Naive thymus-derived CD4-positive, alpha-beta T cell (primary cell): ENCODE data around the gene LCLAT1. TPM values are rescaled to one million over a fixed set of nuclear protein-coding genes. Genes with fewer than 3 reads are reported as not detected.

Experiments used
- ATAC-seq: fragments of 150-1000 bp; cut with Tn5 transposase; 2 replicates; pipeline ENCODE4 v1.10.0; 2021; ENCODE audit warnings: mild to moderate bottlenecking, moderate library complexity
- CTCF ChIA-PET: fragments of 350-600 bp; sonication (Branson Sonifier 250); formaldehyde crosslinking; loops from one replicate; lab custom pipeline; 2021; ENCODE audit warnings: antibody characterized with exemption; lab: Charles Lee
- POLR2A ChIA-PET: fragments of 350-600 bp; sonication (Branson Sonifier 250); formaldehyde crosslinking; loops from one replicate; lab custom pipeline; 2021; ENCODE audit warnings: antibody characterized with exemption, inconsistent platforms; lab: Charles Lee
- DNase-seq, 9 donors: peaks; one replicate each; pipeline versions ENCODE4 v3.0.0 to v3.0.0-alpha.2; 2020 to 2022; ENCODE audit warnings: mixed read lengths in 1 of 9
- H3K27ac ChIP-seq: one replicate; pipeline ENCODE4 v1.7.0; 2013; ENCODE audit warnings: mild to moderate bottlenecking, low read depth, low read length, moderate library complexity
- H3K27me3 ChIP-seq, 2 donors: one replicate each; pipeline ENCODE4 v1.7.0; 2013; ENCODE audit warnings: low read length in 2 of 2, mild to moderate bottlenecking in 2 of 2, moderate library complexity in 2 of 2; ENCODE audit not compliant: control insufficient read depth in 2 of 2, insufficient read depth in 2 of 2
- H3K36me3 ChIP-seq, 3 experiments: 1 replicate in 2 of 3; 2 replicates in 1 of 3; pipeline ENCODE4 v1.7.0; 2013; ENCODE audit warnings: low read length in 3 of 3, mild to moderate bottlenecking in 3 of 3, moderate library complexity in 1 of 3; ENCODE audit not compliant: insufficient read depth in 3 of 3, control insufficient read depth in 2 of 3
- H3K4me1 ChIP-seq, 2 donors: one replicate each; pipeline ENCODE4 v1.7.0; 2013; ENCODE audit warnings: low read length in 2 of 2, mild to moderate bottlenecking in 2 of 2, moderate library complexity in 1 of 2; ENCODE audit not compliant: control insufficient read depth in 2 of 2, insufficient read depth in 2 of 2
- H3K4me3 ChIP-seq: 2 replicates; pipeline ENCODE4 v1.7.0; 2013; ENCODE audit warnings: mild to moderate bottlenecking, low read length
- H3K9me3 ChIP-seq, 3 experiments: 1 replicate in 2 of 3; 2 replicates in 1 of 3; pipeline ENCODE4 v1.7.0; 2013; ENCODE audit warnings: low read length in 3 of 3; ENCODE audit not compliant: control insufficient read depth in 2 of 3
- H3K27ac Mint-ChIP-seq, 9 donors: one replicate each; pipeline ENCODE4 v1.8.0; 2020 to 2022; ENCODE audit warnings: mixed read lengths in 9 of 9, mild to moderate bottlenecking in 8 of 9, moderate library complexity in 5 of 9, inconsistent platforms in 2 of 9
- H3K27me3 Mint-ChIP-seq, 5 donors: one replicate each; pipeline ENCODE4 v1.8.0; 2021 to 2022; ENCODE audit warnings: mixed read lengths in 5 of 5, mild to moderate bottlenecking in 1 of 5
- H3K36me3 Mint-ChIP-seq, 5 donors: one replicate each; pipeline ENCODE4 v1.8.0; 2020 to 2022; ENCODE audit warnings: mixed read lengths in 5 of 5, mild to moderate bottlenecking in 3 of 5, inconsistent platforms in 1 of 5
- H3K4me1 Mint-ChIP-seq, 7 donors: one replicate each; pipeline ENCODE4 v1.8.0; 2020 to 2022; ENCODE audit warnings: mixed read lengths in 7 of 7, mild to moderate bottlenecking in 3 of 7, inconsistent platforms in 1 of 7
- H3K4me3 Mint-ChIP-seq, 10 donors: one replicate each; pipeline ENCODE4 v1.8.0; 2020 to 2022; ENCODE audit warnings: mild to moderate bottlenecking in 10 of 10, mixed read lengths in 10 of 10, moderate library complexity in 6 of 10, inconsistent platforms in 2 of 10
- H3K9me3 Mint-ChIP-seq, 11 donors: one replicate each; pipeline ENCODE4 v1.8.0; 2020 to 2022; ENCODE audit warnings: mixed read lengths in 11 of 11, mild to moderate bottlenecking in 4 of 11, inconsistent platforms in 1 of 11, moderate library complexity in 1 of 11
- intact Hi-C, 2 donors: fragments of 100-400 bp; cut with micrococcal nuclease; formaldehyde crosslinking; loops; one replicate each; pipeline ENCODE4 v1.15.1; 2023
- polyA plus RNA-seq, 2 donors: library from polyadenylated mRNA; unstranded; fragments of 300-500 nt; fragmentation: Illumina TruSeq; gene quantifications; one replicate each; pipeline ENCODE4 v1.2.3, GENCODE V29; 2021
- total RNA-seq, 6 experiments: library from RNA in 5 of 6; stranded (reverse) in 5 of 6; gene quantifications; 1 replicate in 5 of 6; 2 replicates in 1 of 6; pipeline ENCODE4 v1.2.3 and lab custom pipeline; 2021 to 2026

LCLAT1 gene
- total and polyA plus RNA-seq, 7 experiments from 2014 or later = 16.2 to 37.6 (median 22.2) TPM

- H3K27ac ChIP-seq = no peak overlapping the region
- peaks cover 0 to 7% (median under 1%) of the 10 kb centered on the region in 11 donors for H3K9me3 Mint-ChIP-seq
- H3K36me3 ChIP-seq = no peaks in the 10 kb centered on the region
- POLR2A ChIA-PET = interaction anchor here (0.6 kb wide), 1 partner anchor 154 kb away, joined by 3 read pairs; no protein-coding TSS in a partner anchor
- CTCF ChIA-PET = no interaction called here
- no peaks in the 10 kb centered on the region for H3K4me1 ChIP-seq
- no peak overlapping the region for H3K4me3 Mint-ChIP-seq
- no peak overlapping the region for H3K27ac Mint-ChIP-seq
- H3K4me3 ChIP-seq = no peak overlapping the region
- peaks cover 0 to 2% (median 0%) of the 10 kb centered on the region in 5 donors for H3K36me3 Mint-ChIP-seq
- intact Hi-C loops = no loop called here
- H3K4me1 Mint-ChIP-seq = peaks cover 0 to 4% (median 0%) of the 10 kb centered on the region in 7 donors
- H3K27me3 ChIP-seq = no peaks in the 10 kb centered on the region
- H3K27me3 Mint-ChIP-seq = peaks cover 0 to 4% (median 0%) of the 10 kb centered on the region in 5 donors
- no peaks in the 10 kb centered on the region for H3K9me3 ChIP-seq
- DNase-seq = no peak
- ATAC-seq = no peak
Observed at GRCh38 chr2:30663321-30663720, 216.3 kb downstream of the LCLAT1 start.

- H3K27me3 ChIP-seq = no peaks in the 10 kb centered on the region
- no peaks in the 10 kb centered on the region for H3K4me1 ChIP-seq
- no peak overlapping the region for H3K27ac ChIP-seq
- peaks cover 0 to 5% (median 0%) of the 10 kb centered on the region in 5 donors for H3K27me3 Mint-ChIP-seq
- H3K4me3 Mint-ChIP-seq = no peak overlapping the region
- no peak overlapping the region for H3K27ac Mint-ChIP-seq
- H3K36me3 ChIP-seq = no peaks in the 10 kb centered on the region
- intact Hi-C loops = no loop called here
- no peak overlapping the region for H3K4me3 ChIP-seq
- no peak for ATAC-seq
- peaks cover 0 to 12% (median 3%) of the 10 kb centered on the region in 11 donors for H3K9me3 Mint-ChIP-seq
- CTCF ChIA-PET = no interaction called here
- H3K4me1 Mint-ChIP-seq = peaks cover 0 to 4% (median 0%) of the 10 kb centered on the region in 7 donors
- peaks cover 0 to 2% (median 0%) of the 10 kb centered on the region in 5 donors for H3K36me3 Mint-ChIP-seq
- POLR2A ChIA-PET = interaction anchor here (0.6 kb wide), 1 partner anchor 155 kb away, joined by 3 read pairs; no protein-coding TSS in a partner anchor
- DNase-seq = no peak
- no peaks in the 10 kb centered on the region for H3K9me3 ChIP-seq
Observed at GRCh38 chr2:30663806-30664205, 216.8 kb downstream of the LCLAT1 start.

GRCh38 chr2:30664761-30665358 lies 217.8 kb downstream of the LCLAT1 start:
- H3K9me3 ChIP-seq = peaks cover 0 to 8% (median 0%) of the 10 kb centered on the region in 3 experiments
- ATAC-seq (no peak), DNase-seq (no peak)
- H3K27ac Mint-ChIP-seq = no peak overlapping the region
- no peak overlapping the region for H3K4me3 ChIP-seq
- no peaks in the 10 kb centered on the region for H3K4me1 ChIP-seq
- H3K4me1 Mint-ChIP-seq = peaks cover 0 to 4% (median 0%) of the 10 kb centered on the region in 7 donors
- peaks cover under 1 to 22% (median 12%) of the 10 kb centered on the region in 11 donors for H3K9me3 Mint-ChIP-seq
- H3K27me3 ChIP-seq = no peaks in the 10 kb centered on the region
- H3K36me3 ChIP-seq = no peaks in the 10 kb centered on the region
- CTCF ChIA-PET = no interaction called here
- POLR2A ChIA-PET = no interaction called here
- intact Hi-C loops = no loop called here
- H3K36me3 Mint-ChIP-seq = peaks cover 0 to 2% (median 1%) of the 10 kb centered on the region in 5 donors
- no peak overlapping the region for H3K27ac ChIP-seq
- H3K4me3 Mint-ChIP-seq = no peak overlapping the region
- H3K27me3 Mint-ChIP-seq = peaks cover 0 to 7% (median 0%) of the 10 kb centered on the region in 5 donors

- H3K4me1 ChIP-seq = no peaks in the 10 kb centered on the region
- Mint-ChIP-seq H3K36me3 (peaks cover 0 to 8% (median 2%) of the 10 kb centered on the region in 5 donors), H3K9me3 (peaks cover 7 to 32% (median 17%) of the 10 kb centered on the region in 11 donors), H3K4me1 (peaks cover 0 to 4% (median 0%) of the 10 kb centered on the region in 7 donors), H3K27me3 (peaks cover 0 to 15% (median 0%) of the 10 kb centered on the region in 5 donors), H3K4me3 (no peak overlapping the region), H3K27ac (peak overlapping the region in 1 of 9 donors; percentile 5)
- no peak overlapping the region for H3K4me3 ChIP-seq
- POLR2A ChIA-PET = no interaction called here
- intact Hi-C loops = no loop called here
- H3K27ac ChIP-seq = no peak overlapping the region
- DNase-seq (no peak), ATAC-seq (no peak)
- no peaks in the 10 kb centered on the region for H3K36me3 ChIP-seq
- CTCF ChIA-PET = no interaction called here
- no peaks in the 10 kb centered on the region for H3K27me3 ChIP-seq
- peaks cover 0 to 15% (median 0%) of the 10 kb centered on the region in 3 experiments for H3K9me3 ChIP-seq
Observed at GRCh38 chr2:30665761-30666265, 218.8 kb downstream of the LCLAT1 start.

GRCh38 chr2:30666266-30666874 lies 219.3 kb downstream of the LCLAT1 start:
- peaks cover 0 to 15% (median 0%) of the 10 kb centered on the region in 3 experiments for H3K9me3 ChIP-seq
- H3K9me3 Mint-ChIP-seq = peaks cover 7 to 37% (median 17%) of the 10 kb centered on the region in 11 donors
- H3K27me3 Mint-ChIP-seq = peaks cover 0 to 15% (median 0%) of the 10 kb centered on the region in 5 donors
- no peaks in the 10 kb centered on the region for H3K4me1 ChIP-seq
- POLR2A ChIA-PET = no interaction called here
- H3K4me3 Mint-ChIP-seq = no peak overlapping the region
- peak overlapping the region in 1 of 9 donors; percentile 5 for H3K27ac Mint-ChIP-seq
- no peaks in the 10 kb centered on the region for H3K27me3 ChIP-seq
- peak; percentile 47 for ATAC-seq
- DNase-seq = no peak
- H3K27ac ChIP-seq = no peak overlapping the region
- peaks cover 0 to 8% (median 2%) of the 10 kb centered on the region in 5 donors for H3K36me3 Mint-ChIP-seq
- CTCF ChIA-PET = no interaction called here
- no peaks in the 10 kb centered on the region for H3K36me3 ChIP-seq
- H3K4me3 ChIP-seq = no peak overlapping the region
- H3K4me1 Mint-ChIP-seq = peaks cover 0 to 4% (median 0%) of the 10 kb centered on the region in 7 donors
- intact Hi-C loops = no loop called here

GRCh38 chr2:30670453-30670852 lies 223.4 kb downstream of the LCLAT1 start:
- H3K27ac ChIP-seq = no peak overlapping the region
- ATAC-seq = no peak
- Mint-ChIP-seq H3K4me3 (no peak overlapping the region), H3K27ac (no peak overlapping the region), H3K9me3 (peaks cover 7 to 37% (median 17%) of the 10 kb centered on the region in 11 donors), H3K36me3 (peaks cover 0 to 8% (median 2%) of the 10 kb centered on the region in 5 donors), H3K27me3 (peaks cover 4 to 35% (median 5%) of the 10 kb centered on the region in 5 donors), H3K4me1 (peaks cover 0 to 4% (median 0%) of the 10 kb centered on the region in 7 donors)
- H3K9me3 ChIP-seq = peaks cover 0 to 15% (median 0%) of the 10 kb centered on the region in 3 experiments
- no peaks in the 10 kb centered on the region for H3K36me3 ChIP-seq
- CTCF ChIA-PET = no interaction called here
- POLR2A ChIA-PET = no interaction called here
- no peaks in the 10 kb centered on the region for H3K4me1 ChIP-seq
- H3K4me3 ChIP-seq = no peak overlapping the region
- intact Hi-C loops = no loop called here
- DNase-seq = no peak
- no peaks in the 10 kb centered on the region for H3K27me3 ChIP-seq
